HL-60 (cell line): ENCODE results near the gene NTN1.

Source experiments
- POLR2AphosphoS5 ChIP-seq: IDR thresholded peaks from 2 replicates; pipeline ENCODE4 v1.6.1; 2012; ENCODE audit warnings: low read depth
- TF ChIP-seq, protein P1 (sequence below): IDR thresholded peaks from one replicate; pipeline ENCODE4 v1.5.1; 2011; ENCODE audit warnings: low read length, control low read depth, inconsistent platforms; ENCODE audit not compliant: insufficient read depth

- TF ChIP-seq, protein P1, sequence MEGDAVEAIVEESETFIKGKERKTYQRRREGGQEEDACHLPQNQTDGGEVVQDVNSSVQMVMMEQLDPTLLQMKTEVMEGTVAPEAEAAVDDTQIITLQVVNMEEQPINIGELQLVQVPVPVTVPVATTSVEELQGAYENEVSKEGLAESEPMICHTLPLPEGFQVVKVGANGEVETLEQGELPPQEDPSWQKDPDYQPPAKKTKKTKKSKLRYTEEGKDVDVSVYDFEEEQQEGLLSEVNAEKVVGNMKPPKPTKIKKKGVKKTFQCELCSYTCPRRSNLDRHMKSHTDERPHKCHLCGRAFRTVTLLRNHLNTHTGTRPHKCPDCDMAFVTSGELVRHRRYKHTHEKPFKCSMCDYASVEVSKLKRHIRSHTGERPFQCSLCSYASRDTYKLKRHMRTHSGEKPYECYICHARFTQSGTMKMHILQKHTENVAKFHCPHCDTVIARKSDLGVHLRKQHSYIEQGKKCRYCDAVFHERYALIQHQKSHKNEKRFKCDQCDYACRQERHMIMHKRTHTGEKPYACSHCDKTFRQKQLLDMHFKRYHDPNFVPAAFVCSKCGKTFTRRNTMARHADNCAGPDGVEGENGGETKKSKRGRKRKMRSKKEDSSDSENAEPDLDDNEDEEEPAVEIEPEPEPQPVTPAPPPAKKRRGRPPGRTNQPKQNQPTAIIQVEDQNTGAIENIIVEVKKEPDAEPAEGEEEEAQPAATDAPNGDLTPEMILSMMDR, result no peak
- no peak for TF ChIP-seq POLR2AphosphoS5
Measured at GRCh38 chr17:9109933-9110332, 88.6 kb downstream of the NTN1 start.
